ENCODE data around the gene NAB1. TPM values are rescaled to one million over a fixed set of nuclear protein-coding genes. Genes with fewer than 3 reads are reported as not detected.

The NAB1 gene
- total RNA-seq, 1 experiment from 2014 or later, result 40.2 TPM

DNA sequence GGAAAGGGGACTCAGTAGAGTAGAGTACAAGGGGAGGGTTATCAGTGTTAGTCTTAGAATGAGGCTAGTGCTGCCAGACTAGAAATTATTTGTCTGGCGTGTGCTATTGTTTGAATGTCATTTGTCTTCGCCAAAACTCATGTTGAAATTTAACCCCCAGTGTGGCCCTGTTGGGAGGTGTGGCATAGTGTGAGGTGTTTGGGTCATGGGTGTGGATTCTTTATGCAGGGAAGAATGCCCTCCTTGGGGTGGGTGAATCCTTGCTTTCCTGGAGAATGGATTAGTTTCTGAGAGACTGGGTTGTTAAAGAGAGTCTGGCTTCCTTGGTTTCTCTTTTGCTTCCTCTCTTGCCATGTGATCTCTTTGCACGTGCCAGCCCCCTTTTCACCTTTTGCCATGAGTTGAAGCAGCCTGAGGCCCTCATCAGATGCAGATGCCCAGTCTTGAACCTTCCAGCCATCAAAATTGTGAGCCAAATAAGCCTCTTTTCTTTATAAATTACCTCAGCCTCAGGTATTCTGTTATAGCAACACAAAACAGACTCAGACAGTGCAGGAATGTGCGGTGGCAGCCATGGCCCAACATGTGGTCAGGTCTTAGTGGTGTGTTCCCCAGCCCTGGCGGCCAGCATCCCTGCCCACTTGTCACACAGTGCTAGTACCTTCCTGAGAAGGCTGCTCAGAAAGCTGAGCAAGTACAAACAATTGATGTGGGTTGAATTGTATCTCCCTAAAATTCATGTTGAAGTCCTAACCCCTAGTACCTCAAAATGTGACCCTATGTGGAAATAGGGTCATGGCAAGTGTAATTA lies 48.4 kb upstream of the NAB1 start:
- in situ Hi-C loops (cut with HindIII; ENCODE audit: low pct_unique_long_range_greater_than_20kb, low sequenced_read_pairs) (no loop called here), intact Hi-C loops (cut with micrococcal nuclease; ENCODE audit: unreplicated experiment) (no loop called here)
- TF ChIP-seq, protein P1, sequence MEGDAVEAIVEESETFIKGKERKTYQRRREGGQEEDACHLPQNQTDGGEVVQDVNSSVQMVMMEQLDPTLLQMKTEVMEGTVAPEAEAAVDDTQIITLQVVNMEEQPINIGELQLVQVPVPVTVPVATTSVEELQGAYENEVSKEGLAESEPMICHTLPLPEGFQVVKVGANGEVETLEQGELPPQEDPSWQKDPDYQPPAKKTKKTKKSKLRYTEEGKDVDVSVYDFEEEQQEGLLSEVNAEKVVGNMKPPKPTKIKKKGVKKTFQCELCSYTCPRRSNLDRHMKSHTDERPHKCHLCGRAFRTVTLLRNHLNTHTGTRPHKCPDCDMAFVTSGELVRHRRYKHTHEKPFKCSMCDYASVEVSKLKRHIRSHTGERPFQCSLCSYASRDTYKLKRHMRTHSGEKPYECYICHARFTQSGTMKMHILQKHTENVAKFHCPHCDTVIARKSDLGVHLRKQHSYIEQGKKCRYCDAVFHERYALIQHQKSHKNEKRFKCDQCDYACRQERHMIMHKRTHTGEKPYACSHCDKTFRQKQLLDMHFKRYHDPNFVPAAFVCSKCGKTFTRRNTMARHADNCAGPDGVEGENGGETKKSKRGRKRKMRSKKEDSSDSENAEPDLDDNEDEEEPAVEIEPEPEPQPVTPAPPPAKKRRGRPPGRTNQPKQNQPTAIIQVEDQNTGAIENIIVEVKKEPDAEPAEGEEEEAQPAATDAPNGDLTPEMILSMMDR (IDR thresholded peaks at IDR 0.05), result no peak
- TF ChIP-seq TCF7L2 (IDR thresholded peaks at IDR 0.05; ENCODE audit: low read depth, low read length) (no peak), POLR2AphosphoS5 (IDR thresholded peaks at IDR 0.05; ENCODE audit: low read depth, low read length) (no peak), SIN3A (IDR thresholded peaks at IDR 0.05; ENCODE audit: borderline replicate concordance, insufficient read depth, low read depth, low read length) (no peak)
- TF ChIP-seq, protein P2, sequence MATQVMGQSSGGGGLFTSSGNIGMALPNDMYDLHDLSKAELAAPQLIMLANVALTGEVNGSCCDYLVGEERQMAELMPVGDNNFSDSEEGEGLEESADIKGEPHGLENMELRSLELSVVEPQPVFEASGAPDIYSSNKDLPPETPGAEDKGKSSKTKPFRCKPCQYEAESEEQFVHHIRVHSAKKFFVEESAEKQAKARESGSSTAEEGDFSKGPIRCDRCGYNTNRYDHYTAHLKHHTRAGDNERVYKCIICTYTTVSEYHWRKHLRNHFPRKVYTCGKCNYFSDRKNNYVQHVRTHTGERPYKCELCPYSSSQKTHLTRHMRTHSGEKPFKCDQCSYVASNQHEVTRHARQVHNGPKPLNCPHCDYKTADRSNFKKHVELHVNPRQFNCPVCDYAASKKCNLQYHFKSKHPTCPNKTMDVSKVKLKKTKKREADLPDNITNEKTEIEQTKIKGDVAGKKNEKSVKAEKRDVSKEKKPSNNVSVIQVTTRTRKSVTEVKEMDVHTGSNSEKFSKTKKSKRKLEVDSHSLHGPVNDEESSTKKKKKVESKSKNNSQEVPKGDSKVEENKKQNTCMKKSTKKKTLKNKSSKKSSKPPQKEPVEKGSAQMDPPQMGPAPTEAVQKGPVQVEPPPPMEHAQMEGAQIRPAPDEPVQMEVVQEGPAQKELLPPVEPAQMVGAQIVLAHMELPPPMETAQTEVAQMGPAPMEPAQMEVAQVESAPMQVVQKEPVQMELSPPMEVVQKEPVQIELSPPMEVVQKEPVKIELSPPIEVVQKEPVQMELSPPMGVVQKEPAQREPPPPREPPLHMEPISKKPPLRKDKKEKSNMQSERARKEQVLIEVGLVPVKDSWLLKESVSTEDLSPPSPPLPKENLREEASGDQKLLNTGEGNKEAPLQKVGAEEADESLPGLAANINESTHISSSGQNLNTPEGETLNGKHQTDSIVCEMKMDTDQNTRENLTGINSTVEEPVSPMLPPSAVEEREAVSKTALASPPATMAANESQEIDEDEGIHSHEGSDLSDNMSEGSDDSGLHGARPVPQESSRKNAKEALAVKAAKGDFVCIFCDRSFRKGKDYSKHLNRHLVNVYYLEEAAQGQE (IDR thresholded peaks at IDR 0.05; ENCODE audit: insufficient read depth in 1 of 2, low read depth in 2 of 2, low read length in 1 of 2), result no peak
- POLR2A ChIA-PET, result no interaction called here
- no peaks in the 10 kb centered on the region for H3K4me1 ChIP-seq (ENCODE audit: control insufficient read depth, insufficient read depth, low read length)
- no peak overlapping the region for H3K27ac ChIP-seq (ENCODE audit: low read length)
- no TSS peak for BruUV-seq (replicated peaks)
- ATAC-seq, result no peak
- H3K27me3 ChIP-seq (ENCODE audit: control insufficient read depth, insufficient read depth, low read length), result no peaks in the 10 kb centered on the region
- CTCF ChIA-PET, result no interaction called here
- no peaks in the 10 kb centered on the region for H3K9me3 ChIP-seq (ENCODE audit: control insufficient read depth, insufficient read depth, low read depth, low read length)
- H3K36me3 ChIP-seq (ENCODE audit: control insufficient read depth, insufficient read depth, low read length), result no peaks in the 10 kb centered on the region
- no peak overlapping the region for H3K4me3 ChIP-seq (ENCODE audit: low read depth in 2 of 2, low read length in 2 of 2)
- no peak for DNase-seq (ENCODE audit: low read depth, low spot score)

DNA sequence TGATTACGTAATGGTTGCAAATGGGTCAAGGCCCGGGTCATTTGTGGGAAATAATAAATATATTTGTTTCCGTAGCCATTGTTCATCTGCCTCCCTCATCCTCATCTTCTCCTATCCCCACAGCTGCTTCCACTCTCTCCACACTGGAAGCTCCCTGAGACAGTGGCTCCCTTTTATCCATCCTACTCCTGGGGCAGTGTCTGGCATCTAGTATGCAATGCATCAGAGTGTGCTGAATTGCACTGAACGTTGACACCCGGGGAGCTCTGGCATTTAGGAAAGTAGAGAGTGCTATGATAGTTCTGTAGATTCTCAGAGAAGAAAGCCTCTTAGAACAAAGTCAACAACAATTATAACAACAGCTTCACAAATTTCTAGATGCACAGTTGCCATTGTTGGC lies 45.5 kb upstream of the NAB1 start:
- H3K36me3 ChIP-seq (ENCODE audit: control insufficient read depth, insufficient read depth, low read length), result no peaks in the 10 kb centered on the region
- POLR2A ChIA-PET, result no interaction called here
- peaks cover 17% of the 10 kb centered on the region for H3K4me1 ChIP-seq (ENCODE audit: control insufficient read depth, insufficient read depth, low read length)
- CTCF ChIA-PET, result no interaction called here
- intact Hi-C loops (cut with micrococcal nuclease; ENCODE audit: unreplicated experiment) (no loop called here), in situ Hi-C loops (cut with HindIII; ENCODE audit: low pct_unique_long_range_greater_than_20kb, low sequenced_read_pairs) (no loop called here)
- H3K27ac ChIP-seq (ENCODE audit: low read length), result no peak overlapping the region
- TF ChIP-seq TCF7L2 (IDR thresholded peaks at IDR 0.05; ENCODE audit: low read depth, low read length) (no peak), POLR2AphosphoS5 (IDR thresholded peaks at IDR 0.05; ENCODE audit: low read depth, low read length) (no peak), SIN3A (IDR thresholded peaks at IDR 0.05; ENCODE audit: borderline replicate concordance, insufficient read depth, low read depth, low read length) (no peak)
- TF ChIP-seq, protein P2 (IDR thresholded peaks at IDR 0.05; ENCODE audit: insufficient read depth in 1 of 2, low read depth in 2 of 2, low read length in 1 of 2), result no peak
- TF ChIP-seq, protein P1 (IDR thresholded peaks at IDR 0.05), result no peak
- no peak overlapping the region for H3K4me3 ChIP-seq (ENCODE audit: low read depth in 2 of 2, low read length in 2 of 2)
- no peaks in the 10 kb centered on the region for H3K27me3 ChIP-seq (ENCODE audit: control insufficient read depth, insufficient read depth, low read length)
- H3K9me3 ChIP-seq (ENCODE audit: control insufficient read depth, insufficient read depth, low read depth, low read length), result no peaks in the 10 kb centered on the region
- no TSS peak for BruUV-seq (replicated peaks)
- DNase-seq (ENCODE audit: low read depth, low spot score) (no peak), ATAC-seq (no peak)

Data from Panc1 (cell line).